Thoracic aorta (tissue), 2 donors: ENCODE results near the gene IQCF6. TPM values are rescaled to one million over a fixed set of nuclear protein-coding genes. Genes with fewer than 3 reads are reported as not detected.
"Not testable (repeated sequence)": the region's sequence is repeated elsewhere in the genome, so short reads cannot be mapped to it uniquely, and the experiment has no call there.

Source experiments
- ATAC-seq: fragments of 150-250 bp; one replicate; pipeline ENCODE4 v1.8.0; 2017; ENCODE audit warnings: low read depth; ENCODE audit not compliant: insufficient number of reproducible peaks, low FRiP score
- DNase-seq: peaks from one replicate; pipeline ENCODE4 v3.0.0-alpha.2; 2020; ENCODE audit warnings: low spot score
- H3K27ac ChIP-seq, 2 donors: fragments of 200-600 bp; sonication (generic); 1 replicate in 1 of 2; 2 replicates in 1 of 2; pipeline ENCODE4 v1.5.1; 2016; ENCODE audit warnings: mild to moderate bottlenecking in 2 of 2, moderate library complexity in 2 of 2
- H3K27me3 ChIP-seq: fragments of 200-600 bp; sonication (generic); replicated peaks from 2 replicates; pipeline ENCODE4 v1.6.0; 2016; ENCODE audit warnings: mild to moderate bottlenecking; ENCODE audit not compliant: insufficient read depth
- H3K36me3 ChIP-seq: fragments of 200-600 bp; sonication (generic); one replicate; pipeline ENCODE4 v1.5.1; 2016
- H3K4me1 ChIP-seq, 2 donors: fragments of 200-600 bp; sonication (generic); 1 replicate in 1 of 2; 2 replicates in 1 of 2; pipeline versions ENCODE4 v1.5.1 to v1.6.0; 2016; ENCODE audit warnings: low read depth in 2 of 2, mild to moderate bottlenecking in 1 of 2; ENCODE audit not compliant: control insufficient read depth in 1 of 2
- H3K4me3 ChIP-seq: fragments of 200-600 bp; sonication (generic); 2 replicates; pipeline ENCODE4 v1.5.1; 2016; ENCODE audit warnings: mild to moderate bottlenecking
- H3K9me3 ChIP-seq: fragments of 200-600 bp; sonication (generic); 2 replicates; pipeline ENCODE4 v1.5.1; 2016
- CTCF ChIP-seq: fragments of 200-600 bp; sonication (generic); IDR thresholded peaks from one replicate; pipeline ENCODE4 v1.5.1; 2019; ENCODE audit warnings: antibody characterized with exemption
- total RNA-seq, 2 donors: library from RNA; depleted of rRNA; stranded (reverse); fragments of >200 nt; gene quantifications; one replicate each; pipeline versions ENCODE4 v1.1.0 to v1.2.3, GENCODE V29; 2016

The IQCF6 gene
- total RNA-seq, 2 donors from 2014 or later, result not detected

- H3K27me3 ChIP-seq, result no peaks in the 10 kb centered on the region
These were observed 28.2 kb downstream of the IQCF6 start for GRCh38 chr3:51750878-51751277.

GRCh38 chr3:51748327-51748726 lies 30.7 kb downstream of the IQCF6 start:
- no peaks in the 10 kb centered on the region for H3K36me3 ChIP-seq
- no peaks in the 10 kb centered on the region for H3K4me1 ChIP-seq
- no peak for DNase-seq
- H3K27me3 ChIP-seq, result no peaks in the 10 kb centered on the region
- no peak overlapping the region for H3K4me3 ChIP-seq
- no peaks in the 10 kb centered on the region for H3K9me3 ChIP-seq
- no peak for TF ChIP-seq CTCF
- ATAC-seq, result no peak
- H3K27ac ChIP-seq, result no peak overlapping the region

More at GRCh38 chr3:51750878-51751277, 28.2 kb downstream of the IQCF6 start:
- no peak for TF ChIP-seq CTCF
- Histone ChIP-seq H3K36me3 (no peaks in the 10 kb centered on the region), H3K9me3 (no peaks in the 10 kb centered on the region), H3K27ac (no peak overlapping the region), H3K4me3 (no peak overlapping the region), H3K4me1 (no peaks in the 10 kb centered on the region)
- ATAC-seq (no peak), DNase-seq (no peak)

- TF ChIP-seq CTCF, result no peak
These were observed 31.2 kb downstream of the IQCF6 start for GRCh38 chr3:51747840-51748239.

GRCh38 chr3:51742978-51743377 lies 36.1 kb downstream of the IQCF6 start:
- not testable (repeated sequence) for DNase-seq

More at GRCh38 chr3:51747840-51748239, 31.2 kb downstream of the IQCF6 start:
- no peak for ATAC-seq
- DNase-seq, result no peak
- Histone ChIP-seq H3K4me1 (no peaks in the 10 kb centered on the region), H3K9me3 (no peaks in the 10 kb centered on the region), H3K36me3 (no peaks in the 10 kb centered on the region), H3K27ac (no peak overlapping the region), H3K27me3 (no peaks in the 10 kb centered on the region), H3K4me3 (no peak overlapping the region)

GRCh38 chr3:51742320-51742719 lies 36.7 kb downstream of the IQCF6 start:
- not testable (repeated sequence) for H3K27me3 ChIP-seq, DNase-seq, H3K36me3 ChIP-seq, H3K27ac ChIP-seq, H3K4me3 ChIP-seq, ATAC-seq, H3K4me1 ChIP-seq, H3K9me3 ChIP-seq

More at GRCh38 chr3:51742978-51743377, 36.1 kb downstream of the IQCF6 start:
- not testable (repeated sequence) for H3K27me3 ChIP-seq, H3K4me3 ChIP-seq, H3K4me1 ChIP-seq, ATAC-seq, H3K36me3 ChIP-seq, H3K27ac ChIP-seq, H3K9me3 ChIP-seq

- ATAC-seq (no peak), DNase-seq (no peak)
- Histone ChIP-seq H3K27me3 (no peaks in the 10 kb centered on the region), H3K36me3 (no peaks in the 10 kb centered on the region), H3K9me3 (no peaks in the 10 kb centered on the region), H3K4me1 (no peaks in the 10 kb centered on the region), H3K4me3 (no peak overlapping the region), H3K27ac (no peak overlapping the region)
- no peak for TF ChIP-seq CTCF
These were observed 39.9 kb downstream of the IQCF6 start for GRCh38 chr3:51739110-51739509.
